Ishikawa (cell line): ENCODE measurements around the gene DAGLA.

Experiments
- EGR1 ChIP-seq: IDR thresholded peaks from 2 replicates; pipeline ENCODE4 v1.6.1; 2012
- EP300 ChIP-seq: IDR thresholded peaks from 2 replicates; pipeline ENCODE4 v1.6.1; 2012; ENCODE audit warnings: borderline replicate concordance
- TAF1 ChIP-seq: IDR thresholded peaks from 2 replicates; pipeline ENCODE4 v1.6.1; 2012; ENCODE audit warnings: low read depth, mild to moderate bottlenecking

GRCh38 chr11:61696602-61697001 lies 16.4 kb downstream of the DAGLA start:
- TF ChIP-seq EP300 (no peak), TAF1 (no peak), EGR1 (no peak)
